ENCODE results near the gene CNGA3. TPM values are rescaled to one million over a fixed set of nuclear protein-coding genes. Genes with fewer than 3 reads are reported as not detected.

The CNGA3 gene
- total and polyA plus RNA-seq, 2 of the 4 experiments (the other 2 are of a cell fraction), result under 0.01 TPM; not detected in 1

- Histone ChIP-seq H3K9ac (ENCODE audit: low read depth, low read length) (no peak overlapping the region), H3K9me1 (ENCODE audit: insufficient read depth, low read length) (peaks cover 11% of the 10 kb centered on the region), H2AFZ (replicated peaks; ENCODE audit: low read length, poor library complexity) (peak overlapping the region; percentile 52), H3K4me2 (ENCODE audit: low read depth, low read length) (no peak overlapping the region), H3K36me3 (ENCODE audit: control insufficient read depth, insufficient read depth, low read length) (no peaks in the 10 kb centered on the region), H3K56ac (ENCODE audit: extremely low read depth, insufficient read depth, low read length) (no peak overlapping the region), H3K27me3 (ENCODE audit: control insufficient read depth, insufficient read depth, low read length) (peaks cover 6% of the 10 kb centered on the region), H3K14ac (replicated peaks; ENCODE audit: low read depth, low read length) (no peak overlapping the region), H3K27ac (ENCODE audit: insufficient read depth, low read length) (no peak overlapping the region), H4K20me1 (ENCODE audit: insufficient read depth, low read length) (no peaks in the 10 kb centered on the region), H2BK5ac (ENCODE audit: low read depth, low read length, poor library complexity, severe bottlenecking) (no peak overlapping the region), H4K5ac (ENCODE audit: low read depth, low read length) (no peak overlapping the region), H2AK5ac (ENCODE audit: low read depth, low read length) (no peak overlapping the region), H3K79me1 (ENCODE audit: low read depth in 1 of 2, low read length in 2 of 2) (no peaks in the 10 kb centered on the region), H2BK120ac (ENCODE audit: low read depth, low read length) (peak overlapping the region; percentile 61; the same call in 1 of the 2 replicates), H3K4ac (ENCODE audit: low read depth, low read length) (0 out of 2 replicates have a peak overlapping the region, but pooled peaks have one; percentile 10), H2BK20ac (ENCODE audit: low read depth, low read length) (peak overlapping the region; percentile 14), H3K4me3 (ENCODE audit: insufficient read depth, low read depth, low read length) (no peak overlapping the region), H4K8ac (ENCODE audit: low read depth in 2 of 2, low read length in 2 of 2) (no peak overlapping the region), H2BK15ac (ENCODE audit: low read depth, low read length) (no peak overlapping the region), H4K91ac (ENCODE audit: insufficient read depth, low read depth, low read length) (no peak overlapping the region), H3K23ac (ENCODE audit: low read depth, low read length) (0 out of 2 replicates have a peak overlapping the region, but pooled peaks have one; percentile 31), H2AK9ac (replicated peaks; ENCODE audit: low read depth, low read length, poor library complexity) (no peak overlapping the region), H3K4me1 (ENCODE audit: control insufficient read depth, insufficient read depth, low read length) (peaks cover 6% of the 10 kb centered on the region), H3K18ac (ENCODE audit: low read depth, low read length) (no peak overlapping the region), H3K9me3 (ENCODE audit: control insufficient read depth, insufficient read depth, low read length) (no peaks in the 10 kb centered on the region)
- DNase-seq, result no peak
- in situ Hi-C loops (cut with MboI; ENCODE audit: low sequenced_read_pairs) (no loop called here), intact Hi-C loops (cut with micrococcal nuclease) (no loop called here), dilution Hi-C loops (cut with HindIII; ENCODE audit: low sequenced_read_pairs, unreplicated experiment) (no loop called here)
- no peak for ATAC-seq (ENCODE audit: low read depth)
- POLR2A ChIA-PET (ENCODE audit: unreplicated experiment), result no interaction called here
- TF ChIP-seq MAFK (IDR thresholded peaks at IDR 0.05; ENCODE audit: low read depth, low read length), result no peak
- no peak for TF ChIP-seq RFX5 (IDR thresholded peaks at IDR 0.05; ENCODE audit: low read depth, low read length)
- TF ChIP-seq, protein P1, sequence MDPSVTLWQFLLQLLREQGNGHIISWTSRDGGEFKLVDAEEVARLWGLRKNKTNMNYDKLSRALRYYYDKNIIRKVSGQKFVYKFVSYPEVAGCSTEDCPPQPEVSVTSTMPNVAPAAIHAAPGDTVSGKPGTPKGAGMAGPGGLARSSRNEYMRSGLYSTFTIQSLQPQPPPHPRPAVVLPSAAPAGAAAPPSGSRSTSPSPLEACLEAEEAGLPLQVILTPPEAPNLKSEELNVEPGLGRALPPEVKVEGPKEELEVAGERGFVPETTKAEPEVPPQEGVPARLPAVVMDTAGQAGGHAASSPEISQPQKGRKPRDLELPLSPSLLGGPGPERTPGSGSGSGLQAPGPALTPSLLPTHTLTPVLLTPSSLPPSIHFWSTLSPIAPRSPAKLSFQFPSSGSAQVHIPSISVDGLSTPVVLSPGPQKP (IDR thresholded peaks at IDR 0.05; ENCODE audit: borderline replicate concordance, low read depth, low read length), result no peak
- no peak for TF ChIP-seq FOS (IDR thresholded peaks at IDR 0.05; ENCODE audit: low read depth, low read length)
- TF ChIP-seq MAZ (IDR thresholded peaks at IDR 0.05; ENCODE audit: borderline replicate concordance, low read depth, low read length), result no peak
- TF ChIP-seq RCOR1 (IDR thresholded peaks at IDR 0.05; ENCODE audit: insufficient replicate concordance, low read length), result no peak
- BruUV-seq (replicated peaks), result no TSS peak
- CTCF ChIA-PET, result no interaction called here
- WGBS, 2 experiments (ENCODE audit: extremely low coverage in 2 of 2, insufficient read length in 1 of 2), result 90% methylated on average over 2 of the region's 3 CpGs; no CpG with 5 or more reads in 1 of the 2 experiments
Measured at GRCh38 chr2:98335271-98335670, 11.0 kb upstream of the CNGA3 start.

All from IMR-90 (cell line).